AG04450 (cell line): Measurements from ENCODE around the gene TIMELESS. TPM values are rescaled to one million over a fixed set of nuclear protein-coding genes. Genes with fewer than 3 reads are reported as not detected.

ENCODE experiments used
- CTCF ChIA-PET: fragments of 300-600, 350-600 bp; formaldehyde crosslinking; extraction: SDS; loops from one replicate; lab custom pipeline; 2022; ENCODE audit warnings: antibody characterized with exemption, inconsistent platforms; lab: Charles Lee
- POLR2A ChIA-PET: fragments of 350-600 bp; formaldehyde crosslinking; extraction: SDS; loops from one replicate; lab custom pipeline; 2021; ENCODE audit warnings: antibody characterized with exemption, inconsistent platforms; lab: Yijun Ruan, JAX
- DNase-seq: peaks from one replicate; pipeline ENCODE4 v3.0.0-alpha.2; 2011; ENCODE audit warnings: low read depth, low spot score
- H3K27ac ChIP-seq: one replicate; pipeline ENCODE4 v1.5.1; 2012; ENCODE audit warnings: low read depth, low read length, control low read depth
- H3K27me3 ChIP-seq: one replicate; pipeline ENCODE4 v1.6.0; 2012; ENCODE audit warnings: low read length; ENCODE audit not compliant: control insufficient read depth, insufficient read depth
- H3K4me3 ChIP-seq: 2 replicates; pipeline ENCODE4 v1.5.1; 2011; ENCODE audit warnings: mild to moderate bottlenecking, low read depth, low read length, control low read depth
- H3K9me3 ChIP-seq: 2 replicates; pipeline ENCODE4 v1.5.1; 2012; ENCODE audit warnings: low read length; ENCODE audit not compliant: control insufficient read depth, insufficient read depth
- polyA plus RNA-seq: library from polyadenylated mRNA; depleted of rRNA; stranded (reverse); fragments of >200 nt; gene quantifications from 2 replicates; pipeline ENCODE4 v1.2.3, GENCODE V29; 2011; rRNA removed
- TF ChIP-seq, protein P1 (sequence below): IDR thresholded peaks from 2 replicates; pipeline ENCODE4 v1.5.1; 2011; ENCODE audit warnings: low read depth, low read length, control low read depth, inconsistent platforms

TIMELESS gene
- polyA plus RNA-seq, 1 experiment, result 2.0 TPM

DNA sequence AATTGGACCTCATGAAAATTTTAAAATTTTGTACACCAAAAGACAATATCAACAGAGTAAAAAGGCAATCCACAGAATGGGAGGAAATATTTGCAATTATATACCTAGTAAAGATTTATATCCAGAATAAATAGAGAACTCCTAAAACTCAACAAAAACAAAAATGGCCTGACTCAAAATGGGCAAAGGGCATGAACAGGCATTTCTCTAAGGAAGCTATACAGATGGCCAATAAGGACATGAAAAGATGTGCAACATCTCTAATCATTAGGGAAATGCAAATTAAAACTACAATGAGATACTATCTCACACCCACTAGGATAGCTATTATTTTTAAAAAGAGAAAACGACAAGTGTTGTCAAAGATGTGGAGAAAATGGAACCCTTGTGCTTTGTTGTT is 75.7 kb downstream of the TIMELESS start:
- ChIA-PET POLR2A (interaction anchor here (0.6 kb wide), 1 partner anchor 76 kb away, joined by 3 read pairs; no protein-coding TSS in a partner anchor), CTCF (no interaction called here)
- Histone ChIP-seq H3K4me3 (no peak overlapping the region), H3K27me3 (peaks cover 2% of the 10 kb centered on the region), H3K9me3 (no peaks in the 10 kb centered on the region), H3K27ac (no peak overlapping the region)
- DNase-seq, result no peak
- TF ChIP-seq, protein P1, sequence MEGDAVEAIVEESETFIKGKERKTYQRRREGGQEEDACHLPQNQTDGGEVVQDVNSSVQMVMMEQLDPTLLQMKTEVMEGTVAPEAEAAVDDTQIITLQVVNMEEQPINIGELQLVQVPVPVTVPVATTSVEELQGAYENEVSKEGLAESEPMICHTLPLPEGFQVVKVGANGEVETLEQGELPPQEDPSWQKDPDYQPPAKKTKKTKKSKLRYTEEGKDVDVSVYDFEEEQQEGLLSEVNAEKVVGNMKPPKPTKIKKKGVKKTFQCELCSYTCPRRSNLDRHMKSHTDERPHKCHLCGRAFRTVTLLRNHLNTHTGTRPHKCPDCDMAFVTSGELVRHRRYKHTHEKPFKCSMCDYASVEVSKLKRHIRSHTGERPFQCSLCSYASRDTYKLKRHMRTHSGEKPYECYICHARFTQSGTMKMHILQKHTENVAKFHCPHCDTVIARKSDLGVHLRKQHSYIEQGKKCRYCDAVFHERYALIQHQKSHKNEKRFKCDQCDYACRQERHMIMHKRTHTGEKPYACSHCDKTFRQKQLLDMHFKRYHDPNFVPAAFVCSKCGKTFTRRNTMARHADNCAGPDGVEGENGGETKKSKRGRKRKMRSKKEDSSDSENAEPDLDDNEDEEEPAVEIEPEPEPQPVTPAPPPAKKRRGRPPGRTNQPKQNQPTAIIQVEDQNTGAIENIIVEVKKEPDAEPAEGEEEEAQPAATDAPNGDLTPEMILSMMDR, result no peak

DNA sequence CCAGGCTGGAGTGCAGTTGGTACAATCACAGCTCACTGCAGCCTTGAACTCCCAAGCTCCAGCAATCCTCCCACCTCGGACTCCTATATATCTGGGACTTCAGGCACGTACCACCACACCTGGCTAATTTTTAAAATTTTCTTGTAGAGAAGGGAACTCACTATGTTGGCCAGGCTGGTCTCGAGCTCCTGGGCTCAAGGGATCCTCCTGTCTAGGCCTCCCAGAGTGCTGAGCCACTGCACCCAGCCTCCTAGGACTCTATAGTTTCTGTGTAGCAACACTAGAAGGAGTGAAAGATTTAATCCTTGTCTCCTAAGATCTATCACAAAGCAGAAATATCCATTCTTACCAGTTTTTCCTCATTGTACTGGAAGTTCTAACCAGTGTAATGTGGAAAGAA is 82.3 kb downstream of the TIMELESS start:
- Histone ChIP-seq H3K4me3 (no peak overlapping the region), H3K27ac (no peak overlapping the region), H3K9me3 (no peaks in the 10 kb centered on the region), H3K27me3 (peaks cover 3% of the 10 kb centered on the region)
- TF ChIP-seq, protein P1, result no peak
- ChIA-PET CTCF (no interaction called here), POLR2A (no interaction called here)
- no peak for DNase-seq

Other genes starting within 250 kb of the TIMELESS start
- gene RNF41, start 227.5 kb downstream of the TIMELESS start, polyA plus RNA-seq, result 97.2 and 123 TPM in 2 replicates
- gene NABP2, start 225.1 kb downstream of the TIMELESS start, polyA plus RNA-seq, result 46.9 and 52.5 TPM in 2 replicates
- gene SLC39A5, start 219.4 kb downstream of the TIMELESS start, polyA plus RNA-seq, result not detected in 2 replicates
- gene ANKRD52, start 191.0 kb downstream of the TIMELESS start, polyA plus RNA-seq, result 16.0 and 20.2 TPM in 2 replicates
- gene COQ10A, start 182.5 kb downstream of the TIMELESS start, polyA plus RNA-seq, result 12.1 and 15.6 TPM in 2 replicates
- 167 and 173 TPM in 2 replicates for gene CS, start 149.1 kb downstream of the TIMELESS start, polyA plus RNA-seq
- 186 and 194 TPM in 2 replicates for gene CNPY2, start 133.4 kb downstream of the TIMELESS start, polyA plus RNA-seq
- 18.5 and 22.2 TPM in 2 replicates for gene PAN2, start 115.4 kb downstream of the TIMELESS start, polyA plus RNA-seq
- gene IL23A, start 110.5 kb downstream of the TIMELESS start, polyA plus RNA-seq, result 0.19 TPM in 1 of 2 replicates, not detected in the other
- gene STAT2, start 89.3 kb downstream of the TIMELESS start, polyA plus RNA-seq, result 179 and 193 TPM in 2 replicates
- gene APOF, start 86.6 kb downstream of the TIMELESS start, polyA plus RNA-seq, result not detected in 2 replicates
- gene MIP, start 5.2 kb upstream of the TIMELESS start, polyA plus RNA-seq, result not detected in 2 replicates
- 2.0 TPM in 2 replicates for gene SPRYD4, start 19.2 kb upstream of the TIMELESS start, polyA plus RNA-seq
- 0.10 and 0.12 TPM in 2 replicates for gene GLS2, start 38.7 kb upstream of the TIMELESS start, polyA plus RNA-seq
- 96.4 and 117 TPM in 2 replicates for gene RBMS2, start 72.4 kb upstream of the TIMELESS start, polyA plus RNA-seq
- 43.9 and 52.8 TPM in 2 replicates for gene BAZ2A, start 180.9 kb upstream of the TIMELESS start, polyA plus RNA-seq
- gene ATP5F1B, start 196.6 kb upstream of the TIMELESS start, polyA plus RNA-seq, result 974 and 975 TPM in 2 replicates
- 80.1 and 112 TPM in 2 replicates for gene PTGES3, start 238.9 kb upstream of the TIMELESS start, polyA plus RNA-seq